Measurements from ENCODE around the gene ABCA6.

- TF ChIP-seq CTCF (IDR thresholded peaks at IDR 0.05) (no peak), POLR2A (IDR thresholded peaks at IDR 0.05) (no peak)
These were observed 109.9 kb downstream of the ABCA6 start for GRCh38 chr17:69031839-69032238.
